ENCODE results near the gene SIVA1. TPM values are rescaled to one million over a fixed set of nuclear protein-coding genes. Genes with fewer than 3 reads are reported as not detected.

Gene SIVA1
- total and polyA plus RNA-seq, 9 of the 15 experiments (the other 6 are each of a cell fraction or from before 2014, with no cell fraction given) = 4.2 to 186 (median 54.2) TPM

GRCh38 chr14:104805326-104805678 lies 52.4 kb downstream of the SIVA1 start (continued):
- TF ChIP-seq NR0B1 (IDR thresholded peaks at IDR 0.05; ENCODE audit: partially characterized antibody) = no peak
- no peak for TF ChIP-seq ZNF586 (CRISPR knock-in tag; conservative IDR thresholded peaks at IDR 0.05)
- no peak for TF ChIP-seq STAG1 (CRISPR knock-in tag; IDR thresholded peaks at IDR 0.05; ENCODE audit: borderline replicate concordance)
- no peak for TF ChIP-seq MAFG (tag; conservative IDR thresholded peaks at IDR 0.05)
- no peak for TF ChIP-seq HMBOX1 (IDR thresholded peaks at IDR 0.05)
- no peak for TF ChIP-seq RAD51 (IDR thresholded peaks at IDR 0.05; ENCODE audit: borderline replicate concordance, low read depth)
- no peak for TF ChIP-seq POU5F1 (IDR thresholded peaks at IDR 0.05; ENCODE audit: borderline replicate concordance, low read depth, low read length, partially characterized antibody)
- TF ChIP-seq MEF2D (tag; conservative IDR thresholded peaks at IDR 0.05; ENCODE audit: low read depth) = no peak
- TF ChIP-seq ARID2 (IDR thresholded peaks at IDR 0.05) = no peak
- no peak for TF ChIP-seq SMAD3 (CRISPR knock-in tag; conservative IDR thresholded peaks at IDR 0.05)
- no peak for TF ChIP-seq MED1 (CRISPR knock-in tag; IDR thresholded peaks at IDR 0.05; ENCODE audit: borderline replicate concordance)
- TF ChIP-seq MNT (conservative IDR thresholded peaks at IDR 0.05) = no peak
- TF ChIP-seq CEBPG (CRISPR knock-in tag; IDR thresholded peaks at IDR 0.05) = no peak
- no peak for TF ChIP-seq CEBPG (tag; conservative IDR thresholded peaks at IDR 0.05 in 1 of 2, IDR thresholded peaks at IDR 0.05 in 1 of 2)
- TF ChIP-seq ARID1B (IDR thresholded peaks at IDR 0.05) = peak; percentile 34
- peak in 1 of 3 experiments; percentile 8 for TF ChIP-seq YY1 (IDR thresholded peaks at IDR 0.05; ENCODE audit: borderline replicate concordance in 1 of 3, control insufficient read depth in 1 of 3, extremely low read depth in 1 of 3, insufficient read depth in 3 of 3, insufficient read length in 1 of 3, insufficient replicate concordance in 2 of 3, low read depth in 1 of 3, low read length in 2 of 3)
- no peak for TF ChIP-seq NR3C1 (CRISPR knock-in tag; IDR thresholded peaks at IDR 0.05)
- no peak for TF ChIP-seq ATF2 (CRISPR knock-in tag; IDR thresholded peaks at IDR 0.05)
- no peak for TF ChIP-seq BRD4 (IDR thresholded peaks at IDR 0.05)
- no peak for TF ChIP-seq TSC22D4 (tag; IDR thresholded peaks at IDR 0.05)
- TF ChIP-seq VEZF1 (CRISPR knock-in tag; IDR thresholded peaks at IDR 0.05) = peak; percentile 67
- TF ChIP-seq ZNF785 (CRISPR knock-in tag; IDR thresholded peaks at IDR 0.05) = no peak
- TF ChIP-seq SNAPC5 (CRISPR knock-in tag; IDR thresholded peaks at IDR 0.05) = no peak

Measured in K562 (cell line).